ENCODE results near the gene TAS1R2. TPM values are rescaled to one million over a fixed set of nuclear protein-coding genes. Genes with fewer than 3 reads are reported as not detected.

The TAS1R2 gene
- total and polyA plus RNA-seq, 9 of the 15 experiments (the other 6 are each of a cell fraction or from before 2014, with no cell fraction given), result not detected

DNA sequence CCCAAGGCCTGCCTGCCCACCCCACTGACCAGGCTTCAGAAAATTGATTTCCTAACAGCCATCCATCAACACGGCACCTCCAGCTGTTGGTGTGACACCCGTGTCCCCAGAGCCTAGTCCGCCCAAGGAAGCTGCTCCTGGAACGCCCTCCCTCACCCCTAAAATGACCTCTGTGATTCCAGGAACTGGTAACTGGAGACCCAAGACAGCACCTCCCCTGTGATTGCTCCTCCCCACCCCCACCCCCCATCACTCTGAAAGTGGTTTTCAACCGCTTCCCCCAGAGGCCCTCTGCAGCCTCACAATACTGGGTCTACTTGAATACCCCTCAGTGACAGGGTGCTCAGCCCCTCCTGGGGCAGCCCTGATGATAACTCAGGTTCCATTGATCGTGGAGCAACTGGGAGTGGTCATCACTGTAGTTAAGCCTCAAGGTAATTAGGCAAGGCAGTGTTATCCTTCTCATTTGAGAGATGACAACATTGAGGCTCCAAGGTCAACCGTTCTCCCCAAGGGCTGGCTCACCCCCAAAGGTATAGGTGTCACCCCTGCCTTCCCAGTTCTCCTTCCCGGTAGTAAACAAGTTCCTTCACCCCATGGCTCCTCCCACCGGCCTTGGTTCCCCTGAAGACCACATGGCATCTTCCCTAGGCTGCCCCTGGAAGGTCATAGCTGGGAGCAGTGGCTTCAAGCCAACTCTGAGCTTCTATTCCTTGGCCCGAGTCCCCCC, 52.0 kb downstream of the TAS1R2 start (continued):
- no peak for TF ChIP-seq ZBTB34 (CRISPR knock-in tag; IDR thresholded peaks at IDR 0.05)
- TF ChIP-seq NBN (IDR thresholded peaks at IDR 0.05; ENCODE audit: low read depth), result peak; percentile 66; the same call in 1 of the 2 replicates
- no peak for TF ChIP-seq RBM39 (optimal IDR thresholded peaks at IDR 0.05; ENCODE audit: low read depth, low read length)
- no peak for TF ChIP-seq RNF219 (CRISPR knock-in tag; IDR thresholded peaks at IDR 0.05)
- TF ChIP-seq MECOM (CRISPR knock-in tag; IDR thresholded peaks at IDR 0.05), result no peak
- no peak for TF ChIP-seq EZH2 (IDR thresholded peaks at IDR 0.05; ENCODE audit: borderline replicate concordance, low read depth, low read length)
- TF ChIP-seq KLF10 (CRISPR knock-in tag; IDR thresholded peaks at IDR 0.05), result no peak
- TF ChIP-seq PTBP1 (IDR thresholded peaks at IDR 0.05; ENCODE audit: low read depth, low read length), result no peak
- TF ChIP-seq ZBTB9 (CRISPR knock-in tag; IDR thresholded peaks at IDR 0.05), result no peak
- no peak for TF ChIP-seq HMG20B (CRISPR knock-in tag; IDR thresholded peaks at IDR 0.05)
- peak; percentile 70; the same call in 1 of the 2 replicates for TF ChIP-seq ZNF197 (CRISPR knock-in tag; IDR thresholded peaks at IDR 0.05; ENCODE audit: low read depth)
- TF ChIP-seq, protein P1, sequence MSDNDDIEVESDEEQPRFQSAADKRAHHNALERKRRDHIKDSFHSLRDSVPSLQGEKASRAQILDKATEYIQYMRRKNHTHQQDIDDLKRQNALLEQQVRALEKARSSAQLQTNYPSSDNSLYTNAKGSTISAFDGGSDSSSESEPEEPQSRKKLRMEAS (CRISPR knock-in tag; IDR thresholded peaks at IDR 0.05), result no peak
- TF ChIP-seq SMAD1 (IDR thresholded peaks at IDR 0.05; ENCODE audit: low read depth, low read length, partially characterized antibody), result no peak
- TF ChIP-seq SUPT5H (IDR thresholded peaks at IDR 0.05), result peak; percentile 65
- TF ChIP-seq NEUROD1 (IDR thresholded peaks at IDR 0.05; ENCODE audit: borderline replicate concordance, low read depth, low read length, partially characterized antibody), result no peak
- peak; percentile 88 for TF ChIP-seq LEF1 (IDR thresholded peaks at IDR 0.05)
- TF ChIP-seq U2AF1 (optimal IDR thresholded peaks at IDR 0.05; ENCODE audit: low read depth, low read length), result no peak
- TF ChIP-seq GABPB1 (CRISPR knock-in tag; IDR thresholded peaks at IDR 0.05), result no peak
- TF ChIP-seq RAD21 (CRISPR knock-in tag; conservative IDR thresholded peaks at IDR 0.05 in 1 of 2, IDR thresholded peaks at IDR 0.05 in 1 of 2), result no peak
- TF ChIP-seq GTF2E2 (tag; IDR thresholded peaks at IDR 0.05), result no peak
- TF ChIP-seq IFI16 (CRISPR knock-in tag; IDR thresholded peaks at IDR 0.05), result no peak
- no peak for TF ChIP-seq CBX3 (IDR thresholded peaks at IDR 0.05; ENCODE audit: borderline replicate concordance in 1 of 2, low read length in 2 of 2)
- TF ChIP-seq NR3C1 (CRISPR knock-in tag; IDR thresholded peaks at IDR 0.05), result no peak
- peak; percentile 55; the same call in 1 of the 2 replicates for TF ChIP-seq SMARCE1 (IDR thresholded peaks at IDR 0.05)
